Endothelial cell of umbilical vein (primary cell): ENCODE results near the gene CEP164. TPM values are rescaled to one million over a fixed set of nuclear protein-coding genes. Genes with fewer than 3 reads are reported as not detected.

Source experiments
- BruUV-seq: library from RNA; stranded (reverse); fragments of 400-500 nt; replicated peaks from 2 replicates; lab custom pipeline; 2021; lab: Mats Ljungman, UMichigan
- CTCF ChIA-PET: fragments of 300-600, 350-600 bp; sonication (Branson Sonifier 250); formaldehyde crosslinking; loops from one replicate; lab custom pipeline; 2021; ENCODE audit warnings: antibody characterized with exemption, inconsistent platforms; lab: Charles Lee
- POLR2A ChIA-PET: fragments of 300-600, 350-600 bp; sonication (Branson Sonifier 250); formaldehyde crosslinking; loops from one replicate; lab custom pipeline; 2021; ENCODE audit warnings: antibody characterized with exemption, inconsistent platforms; lab: Charles Lee
- DNase-seq: peaks from one replicate; pipeline ENCODE4 v3.0.0-alpha.2; 2011; ENCODE audit warnings: low read depth, low spot score
- FAIRE-seq: peaks from 2 replicates; lab custom pipeline; 2011; peaks lifted over from hg19 to GRCh38; lab: Jason Lieb, UNC
- H2AFZ ChIP-seq: 2 replicates; pipeline ENCODE4 v1.6.0; 2012; ENCODE audit warnings: low read depth, low read length, control low read depth, inconsistent platforms
- H3K27ac ChIP-seq: 2 replicates; pipeline ENCODE4 v1.5.1; 2011; ENCODE audit warnings: low read depth, mild to moderate bottlenecking, control low read depth, low read length, moderate library complexity; ENCODE audit not compliant: insufficient read depth
- H3K27me3 ChIP-seq, 2 experiments: 2 replicates each; pipeline versions ENCODE4 v1.6.0 to v1.6.1; 2011; ENCODE audit warnings: low read length in 2 of 2, mixed read lengths in 1 of 2; ENCODE audit not compliant: control insufficient read depth in 2 of 2, insufficient read depth in 2 of 2
- H3K36me3 ChIP-seq, 2 experiments: 2 replicates in 1 of 2; 3 replicates in 1 of 2; pipeline ENCODE4 v1.5.1; 2011; ENCODE audit warnings: low read length in 2 of 2, mild to moderate bottlenecking in 1 of 2, moderate library complexity in 1 of 2; ENCODE audit not compliant: control insufficient read depth in 2 of 2, insufficient read depth in 2 of 2; ENCODE audit errors: extremely low read depth in 1 of 2
- H3K4me1 ChIP-seq: 3 replicates; pipeline ENCODE4 v1.5.1; 2011; ENCODE audit warnings: mild to moderate bottlenecking, low read length; ENCODE audit not compliant: control insufficient read depth, insufficient read depth; ENCODE audit errors: extremely low read depth
- H3K4me2 ChIP-seq: 2 replicates; pipeline ENCODE4 v1.6.1; 2011; ENCODE audit warnings: low read length, control low read depth, mixed read lengths; ENCODE audit not compliant: insufficient read depth
- H3K4me3 ChIP-seq, 3 experiments: fragments of 200-600 bp in 1 of 3; sonication (generic), shearing (Covaris generic) in 1 of 3; replicated peaks in 1 of 3; 2 replicates each; pipeline ENCODE4 v1.5.1; 2011 to 2016; ENCODE audit warnings: control low read depth in 3 of 3, low read length in 3 of 3, mild to moderate bottlenecking in 2 of 3, inconsistent platforms in 1 of 3, low read depth in 1 of 3, moderate library complexity in 1 of 3; ENCODE audit not compliant: insufficient read depth in 1 of 3
- H3K79me2 ChIP-seq: 2 replicates; pipeline ENCODE4 v1.6.0; 2012; ENCODE audit warnings: low read length, inconsistent platforms; ENCODE audit not compliant: control insufficient read depth, insufficient read depth
- H3K9ac ChIP-seq: replicated peaks from 2 replicates; pipeline ENCODE3; 2011; ENCODE audit warnings: low read length, control low read depth; ENCODE audit not compliant: insufficient read depth; ENCODE audit errors: extremely low read depth
- H3K9me1 ChIP-seq: replicated peaks from 3 replicates; pipeline ENCODE4 v1.6.0; 2011; ENCODE audit warnings: mild to moderate bottlenecking, low read length; ENCODE audit not compliant: control insufficient read depth, insufficient read depth; ENCODE audit errors: extremely low read depth
- H3K9me3 ChIP-seq: replicated peaks from 2 replicates; pipeline ENCODE4 v1.5.1; 2012; ENCODE audit warnings: low read length, inconsistent platforms; ENCODE audit not compliant: control insufficient read depth, insufficient read depth
- H4K20me1 ChIP-seq: replicated peaks from 2 replicates; pipeline ENCODE3; 2011; ENCODE audit warnings: mild to moderate bottlenecking, low read length; ENCODE audit not compliant: control insufficient read depth, insufficient read depth; ENCODE audit errors: extremely low read depth
- EZH2 ChIP-seq: IDR thresholded peaks from 2 replicates; pipeline ENCODE4 v1.6.1; 2012; ENCODE audit warnings: borderline replicate concordance, low read depth, mild to moderate bottlenecking, moderate library complexity, low read length, inconsistent platforms; ENCODE audit not compliant: severe bottlenecking
- FOS ChIP-seq: IDR thresholded peaks from 2 replicates; pipeline ENCODE4 v1.6.1; 2011; ENCODE audit warnings: mild to moderate bottlenecking, low read length, moderate library complexity, borderline replicate concordance; ENCODE audit not compliant: insufficient read depth
- GATA2 ChIP-seq: IDR thresholded peaks from 2 replicates; pipeline ENCODE4 v1.7.0; 2011; ENCODE audit warnings: low read depth, mild to moderate bottlenecking, moderate library complexity, mixed read lengths, low read length; ENCODE audit not compliant: insufficient read length, insufficient read depth
- JUN ChIP-seq: IDR thresholded peaks from 2 replicates; pipeline ENCODE4 v1.6.1; 2011; ENCODE audit warnings: borderline replicate concordance, low read depth; ENCODE audit not compliant: insufficient read length, insufficient read depth
- MYC ChIP-seq: IDR thresholded peaks from one replicate; pipeline ENCODE4 v1.6.1; 2011; ENCODE audit warnings: mild to moderate bottlenecking, low read depth, low read length
- POLR2A ChIP-seq: IDR thresholded peaks from 2 replicates; pipeline ENCODE4 v1.6.1; 2012; ENCODE audit warnings: low read depth, mild to moderate bottlenecking, control low read depth, low read length
- POLR2AphosphoS5 ChIP-seq: IDR thresholded peaks from 2 replicates; pipeline ENCODE4 v1.6.1; 2012; ENCODE audit warnings: low read depth, mild to moderate bottlenecking, control low read depth, low read length, moderate library complexity; ENCODE audit not compliant: insufficient read depth
- dilution Hi-C: fragments of 300-500 bp; cut with MboI; formaldehyde crosslinking; loops from one replicate; pipeline ENCODE4 v1.15.0; 2019; ENCODE audit warnings: low sequenced_read_pairs; ENCODE audit not compliant: extremely low pct_ligation_motif_present
- intact Hi-C: fragments of 100-400 bp; cut with micrococcal nuclease; formaldehyde crosslinking; loops from one replicate; pipeline ENCODE4 v1.10.0; 2022
- polyA plus RNA-seq, 4 experiments: library from polyadenylated mRNA; depleted of rRNA in 3 of 4; stranded (reverse) in 3 of 4; unstranded in 1 of 4; fragments of >200 nt; gene quantifications; 2 replicates each; pipeline versions ENCODE4 v1.2.1 to v1.2.3, GENCODE V29; 2011 to 2012; ENCODE audit warnings: missing spikeins in 1 of 4
- total RNA-seq: library from RNA; stranded (reverse); gene quantifications from 2 replicates; pipeline ENCODE4 v1.2.3, GENCODE V29; 2021
- TF ChIP-seq, protein P1 (sequence below), 2 donors: IDR thresholded peaks; 1 replicate in 1 of 2; 2 replicates in 1 of 2; pipeline ENCODE4 v1.5.1; 2011; ENCODE audit warnings: low read length in 2 of 2, mild to moderate bottlenecking in 2 of 2, moderate library complexity in 2 of 2, control low read depth in 1 of 2, inconsistent platforms in 1 of 2, low read depth in 1 of 2; ENCODE audit not compliant: insufficient read depth in 1 of 2; ENCODE audit errors: extremely low read depth in 1 of 2
- TF ChIP-seq, protein P2 (sequence below): IDR thresholded peaks from 2 replicates; pipeline ENCODE4 v1.6.1; 2011; ENCODE audit not compliant: insufficient read depth, insufficient read length

CEP164 gene
- total and polyA plus RNA-seq, 2 donors (not counting 3 experiments of a cell fraction or from before 2014, with no cell fraction given): 22.7 to 48.4 TPM

DNA sequence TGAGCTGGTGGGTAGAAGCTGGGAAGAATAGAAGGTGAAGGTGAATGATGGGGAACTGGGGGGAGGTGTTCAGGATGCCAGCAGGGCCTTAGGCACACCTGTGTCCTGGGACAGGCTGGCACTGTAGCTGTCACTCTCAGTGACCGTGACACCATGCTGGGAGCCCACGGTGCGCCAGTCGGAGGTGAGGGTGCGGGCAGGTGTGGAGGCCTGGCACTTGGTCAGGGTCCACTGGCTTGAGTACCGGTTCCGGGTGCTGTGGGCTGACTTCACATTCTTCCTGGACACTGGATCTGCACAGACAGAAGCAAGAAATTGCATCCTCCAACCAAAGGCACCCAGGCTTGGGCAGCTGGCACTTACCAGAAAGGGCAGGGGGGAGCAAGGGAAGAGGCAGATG lies 103.8 kb downstream of the CEP164 start:
- Histone ChIP-seq H3K27ac (no peak overlapping the region), H3K36me3 (no peaks in the 10 kb centered on the region), H2AFZ (no peak overlapping the region), H3K79me2 (no peaks in the 10 kb centered on the region), H3K27me3 (no peaks in the 10 kb centered on the region), H3K9me3 (no peaks in the 10 kb centered on the region), H3K4me1 (no peaks in the 10 kb centered on the region), H3K4me2 (no peak overlapping the region), H3K9me1 (no peaks in the 10 kb centered on the region), H3K4me3 (no peak overlapping the region), H4K20me1 (no peaks in the 10 kb centered on the region), H3K9ac (no peak overlapping the region)
- ChIA-PET POLR2A (no interaction called here), CTCF (no interaction called here)
- no peak for FAIRE-seq
- intact Hi-C loops (no loop called here), dilution Hi-C loops (no loop called here)
- no peak for TF ChIP-seq GATA2
- no peak for TF ChIP-seq EZH2
- TF ChIP-seq JUN: no peak
- TF ChIP-seq, protein P1, sequence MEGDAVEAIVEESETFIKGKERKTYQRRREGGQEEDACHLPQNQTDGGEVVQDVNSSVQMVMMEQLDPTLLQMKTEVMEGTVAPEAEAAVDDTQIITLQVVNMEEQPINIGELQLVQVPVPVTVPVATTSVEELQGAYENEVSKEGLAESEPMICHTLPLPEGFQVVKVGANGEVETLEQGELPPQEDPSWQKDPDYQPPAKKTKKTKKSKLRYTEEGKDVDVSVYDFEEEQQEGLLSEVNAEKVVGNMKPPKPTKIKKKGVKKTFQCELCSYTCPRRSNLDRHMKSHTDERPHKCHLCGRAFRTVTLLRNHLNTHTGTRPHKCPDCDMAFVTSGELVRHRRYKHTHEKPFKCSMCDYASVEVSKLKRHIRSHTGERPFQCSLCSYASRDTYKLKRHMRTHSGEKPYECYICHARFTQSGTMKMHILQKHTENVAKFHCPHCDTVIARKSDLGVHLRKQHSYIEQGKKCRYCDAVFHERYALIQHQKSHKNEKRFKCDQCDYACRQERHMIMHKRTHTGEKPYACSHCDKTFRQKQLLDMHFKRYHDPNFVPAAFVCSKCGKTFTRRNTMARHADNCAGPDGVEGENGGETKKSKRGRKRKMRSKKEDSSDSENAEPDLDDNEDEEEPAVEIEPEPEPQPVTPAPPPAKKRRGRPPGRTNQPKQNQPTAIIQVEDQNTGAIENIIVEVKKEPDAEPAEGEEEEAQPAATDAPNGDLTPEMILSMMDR (IDR thresholded peaks at IDR 0.05; ENCODE audit: extremely low read depth in 1 of 2, insufficient read depth in 1 of 2, low read depth in 1 of 2, low read length in 2 of 2): no peak
- no peak for TF ChIP-seq POLR2AphosphoS5
- no peak for TF ChIP-seq POLR2A
- TF ChIP-seq, protein P2, sequence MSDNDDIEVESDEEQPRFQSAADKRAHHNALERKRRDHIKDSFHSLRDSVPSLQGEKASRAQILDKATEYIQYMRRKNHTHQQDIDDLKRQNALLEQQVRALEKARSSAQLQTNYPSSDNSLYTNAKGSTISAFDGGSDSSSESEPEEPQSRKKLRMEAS: no peak
- TF ChIP-seq FOS: no peak
- no peak for TF ChIP-seq MYC
- no TSS peak for BruUV-seq
- no peak for DNase-seq
